Amniotic epithelial cell (primary cell): ENCODE measurements around the gene C1orf87.

Experiments used
- DNase-seq: peaks from one replicate; pipeline ENCODE4 v3.0.0-alpha.2; 2010; ENCODE audit warnings: low read depth

Gene C1orf87

DNA sequence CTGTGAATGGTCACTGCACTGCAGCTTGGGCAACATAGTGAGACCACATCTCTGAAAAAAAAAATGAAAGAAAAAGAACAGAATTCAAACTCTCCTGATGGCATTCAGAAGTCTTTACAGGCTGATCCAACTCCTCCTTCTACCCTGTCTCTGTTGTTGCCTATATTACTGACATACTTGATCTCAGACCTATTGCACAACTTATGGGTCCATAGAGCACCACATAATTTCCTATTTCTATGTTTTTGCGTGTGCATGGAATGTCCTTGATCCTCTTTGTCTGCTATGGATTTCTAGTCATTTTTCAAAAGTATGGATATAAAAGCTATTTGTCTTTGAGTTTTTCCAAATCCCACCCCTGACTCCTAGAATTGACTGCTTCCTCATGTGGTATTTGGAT is 124.6 kb downstream of the C1orf87 start:
- no peak for DNase-seq

DNA sequence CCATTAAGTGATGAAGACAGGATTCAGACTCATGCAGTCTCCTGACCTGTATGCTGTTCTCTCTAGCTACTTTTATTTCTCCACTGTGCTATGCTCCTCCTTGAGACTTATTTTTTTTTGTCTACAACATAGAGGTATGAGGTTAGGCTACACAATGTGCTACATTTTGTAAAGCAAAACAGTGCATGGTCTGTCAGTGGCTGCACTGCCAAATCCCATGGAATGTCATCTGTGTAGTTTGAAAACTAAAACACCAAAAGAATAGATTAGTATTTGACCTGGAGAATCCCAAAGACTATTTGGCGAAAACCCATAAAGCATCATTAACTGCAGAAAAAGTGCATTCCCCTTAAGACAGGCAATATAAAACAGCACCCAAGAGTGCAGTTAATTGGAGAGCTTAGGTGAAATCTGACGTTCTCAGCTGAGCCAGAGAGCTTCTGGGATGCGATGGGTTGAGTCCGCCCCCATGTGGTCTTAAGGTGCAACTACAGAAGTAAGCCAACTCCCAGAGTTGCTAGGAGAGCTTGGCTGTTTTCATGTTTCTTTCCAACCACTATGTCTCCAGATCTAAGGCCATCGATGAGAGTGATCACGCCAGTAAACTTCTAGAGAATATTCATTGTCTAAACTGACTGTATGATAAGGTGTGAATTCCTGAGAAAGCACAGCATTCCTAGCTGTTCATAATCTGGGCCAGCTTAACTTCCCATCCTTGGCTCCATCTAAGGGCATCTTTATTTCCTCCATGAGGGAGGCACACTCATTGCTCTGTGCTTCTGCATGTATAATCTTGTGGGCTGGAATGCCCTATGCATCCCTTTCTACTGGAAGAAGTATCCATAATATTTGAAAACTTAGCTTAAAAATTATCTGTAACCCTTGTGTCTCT is 126.3 kb downstream of the C1orf87 start:
- peak; percentile 55 for DNase-seq

GRCh38 chr1:59945790-59946189 is 127.8 kb downstream of the C1orf87 start:
- no peak for DNase-seq
